Adipocyte (in vitro differentiated cells): ENCODE measurements around the gene TMEM132E.

Experiments
- DNase-seq: peaks from one replicate; pipeline ENCODE4 v3.0.0-alpha.2; 2015; ENCODE audit warnings: low read depth
- H3K27me3 ChIP-seq: replicated peaks from 2 replicates; pipeline ENCODE4 v1.7.0; 2013; ENCODE audit warnings: mild to moderate bottlenecking, low read length, moderate library complexity; ENCODE audit not compliant: control insufficient read depth, insufficient read depth
- H3K36me3 ChIP-seq: 2 replicates; pipeline ENCODE4 v1.7.0; 2013; ENCODE audit warnings: low read length, mild to moderate bottlenecking, moderate library complexity; ENCODE audit not compliant: control insufficient read depth, insufficient read depth, severe bottlenecking
- H3K4me1 ChIP-seq: 2 replicates; pipeline ENCODE4 v1.7.0; 2013; ENCODE audit warnings: mild to moderate bottlenecking, low read length, moderate library complexity; ENCODE audit not compliant: control insufficient read depth, insufficient read depth
- H3K4me3 ChIP-seq: 2 replicates; pipeline ENCODE4 v1.7.0; 2013; ENCODE audit warnings: mild to moderate bottlenecking, low read length, moderate library complexity
- H3K9ac ChIP-seq: 2 replicates; pipeline ENCODE4 v1.7.0; 2013; ENCODE audit warnings: mild to moderate bottlenecking, low read length, moderate library complexity
- H3K9me3 ChIP-seq: 2 replicates; pipeline ENCODE4 v1.7.0; 2013; ENCODE audit warnings: mild to moderate bottlenecking, low read length, moderate library complexity; ENCODE audit not compliant: control insufficient read depth

TMEM132E gene

GRCh38 chr17:34623856-34624766 is 44.7 kb downstream of the TMEM132E start:
- no peak for DNase-seq
- H3K9ac ChIP-seq: no peak overlapping the region
- peaks cover 75% of the 10 kb centered on the region for H3K27me3 ChIP-seq
- H3K4me3 ChIP-seq: no peak overlapping the region
- H3K9me3 ChIP-seq: no peaks in the 10 kb centered on the region
- H3K36me3 ChIP-seq: no peaks in the 10 kb centered on the region
- H3K4me1 ChIP-seq: no peaks in the 10 kb centered on the region

DNA sequence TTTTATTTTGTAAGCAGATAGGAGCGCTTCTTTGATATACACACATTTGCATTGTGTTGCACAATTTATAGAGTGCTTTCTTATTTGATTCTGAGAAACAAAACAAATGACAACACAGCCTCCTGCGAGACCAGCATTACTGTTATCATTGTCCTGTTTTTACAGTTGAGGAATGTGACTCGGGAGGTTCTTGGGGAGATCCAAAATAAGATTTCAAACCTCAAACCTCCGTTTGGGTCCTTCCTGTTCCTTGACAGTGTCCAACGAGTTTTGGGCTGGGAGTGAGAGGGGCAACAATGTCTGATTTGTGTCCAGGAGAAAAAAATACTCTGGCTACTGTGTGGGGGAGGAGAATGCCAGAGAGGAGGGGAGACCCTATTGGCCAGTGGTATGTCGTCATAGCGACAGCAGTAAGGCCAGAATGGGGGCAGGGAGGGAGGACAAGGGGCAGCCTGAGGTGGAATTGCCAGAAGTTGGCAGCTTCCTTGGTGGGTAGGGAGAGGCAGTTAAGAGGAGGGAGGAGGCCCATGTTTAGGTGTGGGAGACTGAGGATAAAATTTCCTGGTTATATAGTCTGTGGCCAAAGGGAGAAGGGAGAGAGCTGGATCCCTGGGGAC is 45.5 kb downstream of the TMEM132E start:
- Histone ChIP-seq H3K4me3 (no peak overlapping the region), H3K4me1 (no peaks in the 10 kb centered on the region), H3K36me3 (no peaks in the 10 kb centered on the region), H3K9ac (no peak overlapping the region), H3K9me3 (no peaks in the 10 kb centered on the region), H3K27me3 (peaks cover 74% of the 10 kb centered on the region)
- DNase-seq: no peak

- Histone ChIP-seq H3K4me1 (no peaks in the 10 kb centered on the region), H3K36me3 (no peaks in the 10 kb centered on the region), H3K9me3 (no peaks in the 10 kb centered on the region), H3K4me3 (no peak overlapping the region), H3K27me3 (peaks cover 80% of the 10 kb centered on the region), H3K9ac (no peak overlapping the region)
- DNase-seq: no peak
Observed at GRCh38 chr17:34626121-34626681, 46.8 kb downstream of the TMEM132E start.

- no peaks in the 10 kb centered on the region for H3K9me3 ChIP-seq
Observed at GRCh38 chr17:34628879-34629278, 49.5 kb downstream of the TMEM132E start.

GRCh38 chr17:34633351-34633750 is 54.0 kb downstream of the TMEM132E start:
- H3K4me3 ChIP-seq: no peak overlapping the region
- H3K36me3 ChIP-seq: no peaks in the 10 kb centered on the region
- DNase-seq: no peak
- H3K9ac ChIP-seq: no peak overlapping the region
- no peaks in the 10 kb centered on the region for H3K9me3 ChIP-seq
- H3K4me1 ChIP-seq: no peaks in the 10 kb centered on the region
- H3K27me3 ChIP-seq: peaks cover 88% of the 10 kb centered on the region

More at GRCh38 chr17:34628879-34629278, 49.5 kb downstream of the TMEM132E start:
- H3K9ac ChIP-seq: no peak overlapping the region
- no peak overlapping the region for H3K4me3 ChIP-seq
- DNase-seq: no peak
- no peaks in the 10 kb centered on the region for H3K4me1 ChIP-seq
- no peaks in the 10 kb centered on the region for H3K36me3 ChIP-seq
- peaks cover 88% of the 10 kb centered on the region for H3K27me3 ChIP-seq

DNA sequence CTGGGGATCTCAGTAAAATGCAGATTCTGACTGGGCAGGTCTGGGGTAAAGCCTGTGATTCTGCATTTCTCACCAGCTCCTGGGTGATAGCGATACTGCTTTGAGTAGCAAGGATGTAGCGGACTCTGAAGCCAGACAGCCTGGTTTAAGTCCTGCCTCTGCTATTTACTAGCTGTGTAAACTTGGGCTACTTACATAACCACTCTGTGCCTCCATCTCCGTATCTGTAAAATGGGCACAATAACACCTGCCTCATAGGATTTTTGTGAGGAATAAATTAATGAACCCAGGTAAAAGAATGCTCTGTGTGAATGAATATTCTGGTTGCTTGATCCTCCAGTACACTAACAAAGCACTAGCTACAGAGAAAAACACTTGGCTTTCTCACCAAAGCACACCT is 54.4 kb downstream of the TMEM132E start:
- peaks cover 88% of the 10 kb centered on the region for H3K27me3 ChIP-seq
- DNase-seq: no peak
- H3K9me3 ChIP-seq: no peaks in the 10 kb centered on the region
- no peaks in the 10 kb centered on the region for H3K36me3 ChIP-seq
- H3K9ac ChIP-seq: no peak overlapping the region
- no peak overlapping the region for H3K4me3 ChIP-seq
- no peaks in the 10 kb centered on the region for H3K4me1 ChIP-seq

DNA sequence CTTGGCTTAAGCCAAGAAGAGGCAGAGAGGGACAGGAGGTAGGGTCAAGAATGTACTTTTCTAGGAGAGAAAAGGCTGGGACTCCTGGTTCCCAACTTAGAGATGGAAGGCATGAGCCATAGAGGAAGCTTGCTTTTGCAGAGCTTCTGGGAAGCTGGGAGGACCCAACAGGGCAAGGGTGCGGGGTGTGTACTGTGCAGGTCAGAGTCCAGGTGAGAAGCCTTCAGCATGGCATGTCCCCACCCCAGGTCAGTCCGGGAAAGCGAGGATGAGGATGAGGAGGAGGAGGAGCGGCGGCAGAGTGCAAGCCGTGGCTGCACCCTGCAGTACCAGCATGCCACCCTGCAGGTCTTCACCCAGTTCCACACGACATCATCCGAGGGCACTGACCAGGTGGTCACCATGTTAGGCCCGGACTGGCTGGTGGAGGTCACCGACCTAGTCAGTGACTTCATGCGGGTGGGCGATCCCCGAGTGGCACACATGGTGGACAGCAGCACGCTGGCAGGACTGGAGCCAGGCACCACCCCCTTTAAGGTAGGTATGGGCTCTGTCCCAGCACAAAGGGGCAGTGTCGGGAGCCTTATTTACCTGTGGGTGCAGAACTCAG is 55.3 kb downstream of the TMEM132E start:
- Histone ChIP-seq H3K4me1 (no peaks in the 10 kb centered on the region), H3K4me3 (no peak overlapping the region), H3K9me3 (no peaks in the 10 kb centered on the region), H3K36me3 (no peaks in the 10 kb centered on the region), H3K9ac (no peak overlapping the region), H3K27me3 (peaks cover 88% of the 10 kb centered on the region)
- no peak for DNase-seq

GRCh38 chr17:34635876-34636275 is 56.5 kb downstream of the TMEM132E start:
- H3K27me3 ChIP-seq: peaks cover 90% of the 10 kb centered on the region
- H3K36me3 ChIP-seq: no peaks in the 10 kb centered on the region
- DNase-seq: no peak
- no peaks in the 10 kb centered on the region for H3K4me1 ChIP-seq
- no peaks in the 10 kb centered on the region for H3K9me3 ChIP-seq
- H3K9ac ChIP-seq: no peak overlapping the region
- H3K4me3 ChIP-seq: no peak overlapping the region

DNA sequence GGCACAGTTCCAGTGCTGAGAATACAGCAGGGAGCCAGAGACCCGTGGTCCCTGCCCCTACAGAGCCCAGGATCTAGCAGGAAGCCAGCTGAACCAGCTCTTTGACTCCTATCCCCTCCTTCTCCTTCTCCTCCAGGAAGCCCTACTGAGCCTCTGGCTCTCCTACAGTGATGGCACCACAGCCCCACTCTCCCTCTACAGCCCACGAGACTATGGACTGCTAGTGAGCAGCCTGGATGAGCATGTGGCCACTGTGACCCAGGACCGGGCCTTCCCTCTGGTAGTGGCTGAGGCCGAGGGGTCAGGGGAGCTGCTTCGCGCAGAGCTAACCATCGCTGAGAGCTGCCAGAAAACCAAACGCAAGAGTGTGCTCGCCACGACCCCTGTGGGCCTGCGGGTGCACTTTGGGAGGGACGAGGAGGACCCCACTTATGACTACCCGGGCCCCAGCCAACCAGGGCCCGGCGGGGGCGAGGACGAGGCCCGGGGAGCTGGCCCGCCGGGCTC is 57.7 kb downstream of the TMEM132E start:
- Histone ChIP-seq H3K36me3 (no peaks in the 10 kb centered on the region), H3K9me3 (no peaks in the 10 kb centered on the region), H3K4me1 (no peaks in the 10 kb centered on the region), H3K27me3 (peaks cover 88% of the 10 kb centered on the region), H3K9ac (no peak overlapping the region), H3K4me3 (no peak overlapping the region)
- no peak for DNase-seq

- Histone ChIP-seq H3K9me3 (no peaks in the 10 kb centered on the region), H3K4me3 (peak overlapping the region; percentile 26), H3K27me3 (peaks cover 88% of the 10 kb centered on the region), H3K4me1 (no peaks in the 10 kb centered on the region), H3K36me3 (no peaks in the 10 kb centered on the region), H3K9ac (peak overlapping the region; percentile 40)
- DNase-seq: peak; percentile 87
Observed at GRCh38 chr17:34637548-34638525, 58.5 kb downstream of the TMEM132E start.
